Lower lobe of right lung (tissue), 2 donors: Measurements from ENCODE around the gene RAD18. TPM values are rescaled to one million over a fixed set of nuclear protein-coding genes. Genes with fewer than 3 reads are reported as not detected.

ENCODE experiments used
- ATAC-seq, 2 donors: fragments of 200-7000 bp; cut with Tn5 transposase; one replicate each; pipeline ENCODE4 v1.9.1; 2020 to 2022; ENCODE audit warnings: mild to moderate bottlenecking in 2 of 2, moderate library complexity in 2 of 2
- DNase-seq: peaks from one replicate; pipeline ENCODE4 v3.0.0-alpha.2; 2020
- H3K27ac ChIP-seq: fragments of 200-600 bp; one replicate; pipeline ENCODE4 v1.8.0; 2022
- H3K27me3 ChIP-seq: fragments of 200-600 bp; one replicate; pipeline ENCODE4 v1.8.0; 2022; ENCODE audit warnings: low read depth
- H3K36me3 ChIP-seq: fragments of 200-600 bp; one replicate; pipeline ENCODE4 v1.8.0; 2022; ENCODE audit warnings: mild to moderate bottlenecking
- H3K4me1 ChIP-seq: fragments of 200-600 bp; one replicate; pipeline ENCODE4 v1.8.0; 2022
- H3K4me3 ChIP-seq: fragments of 200-600 bp; one replicate; pipeline ENCODE4 v1.8.0; 2022; ENCODE audit warnings: mild to moderate bottlenecking
- H3K9me3 ChIP-seq: fragments of 200-600 bp; one replicate; pipeline ENCODE4 v1.8.0; 2022
- intact Hi-C: fragments of 100-400 bp; cut with DNase I; formaldehyde crosslinking; loops from one replicate; pipeline ENCODE4 v1.11.0; 2022
- total RNA-seq: library from RNA; stranded (reverse); fragmentation: NEBNext Ultra II Directional; extraction: Animal tissue kit (Norgen Biotek cat#: 25700); gene quantifications from one replicate; pipeline ENCODE4 v1.2.1, GENCODE V29; 2021
- TF ChIP-seq, protein P1 (sequence below): fragments of 200-600 bp; IDR thresholded peaks from one replicate; pipeline ENCODE4 v1.8.0; 2022; ENCODE audit warnings: antibody characterized with exemption, mild to moderate bottlenecking
- donor health status: DM: no; HTN: yes; CAD: no; lungs with severe emphysema.

Gene RAD18
- total RNA-seq, 1 donor from 2014 or later: 12.6 TPM

DNA sequence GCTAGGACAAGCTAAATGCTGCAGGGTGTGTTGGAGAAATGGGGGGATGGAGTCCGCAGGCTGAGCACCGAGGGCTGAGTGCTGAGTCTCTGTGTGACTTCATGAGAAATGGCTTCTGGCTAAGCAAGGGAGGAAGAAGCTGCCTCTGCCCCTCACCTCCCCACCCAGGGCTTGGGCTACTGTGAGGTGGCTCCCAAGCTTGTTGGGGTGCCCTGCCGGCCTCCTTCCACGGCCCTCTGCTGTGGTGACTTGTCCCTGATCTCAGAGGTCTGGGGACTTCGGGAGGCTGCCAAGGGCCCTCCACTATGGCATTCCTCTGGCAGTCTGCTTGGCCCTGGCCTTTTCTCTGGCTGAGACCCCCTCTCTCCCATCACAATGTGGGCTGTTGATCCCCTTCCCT, 30.1 kb upstream of the RAD18 start:
- no peaks in the 10 kb centered on the region for H3K36me3 ChIP-seq
- H3K4me1 ChIP-seq: peaks cover 7% of the 10 kb centered on the region
- H3K27me3 ChIP-seq: no peaks in the 10 kb centered on the region
- intact Hi-C loops: no loop called here
- DNase-seq (no peak), ATAC-seq (no peak)
- no peaks in the 10 kb centered on the region for H3K9me3 ChIP-seq
- H3K4me3 ChIP-seq: no peak overlapping the region
- TF ChIP-seq, protein P1, sequence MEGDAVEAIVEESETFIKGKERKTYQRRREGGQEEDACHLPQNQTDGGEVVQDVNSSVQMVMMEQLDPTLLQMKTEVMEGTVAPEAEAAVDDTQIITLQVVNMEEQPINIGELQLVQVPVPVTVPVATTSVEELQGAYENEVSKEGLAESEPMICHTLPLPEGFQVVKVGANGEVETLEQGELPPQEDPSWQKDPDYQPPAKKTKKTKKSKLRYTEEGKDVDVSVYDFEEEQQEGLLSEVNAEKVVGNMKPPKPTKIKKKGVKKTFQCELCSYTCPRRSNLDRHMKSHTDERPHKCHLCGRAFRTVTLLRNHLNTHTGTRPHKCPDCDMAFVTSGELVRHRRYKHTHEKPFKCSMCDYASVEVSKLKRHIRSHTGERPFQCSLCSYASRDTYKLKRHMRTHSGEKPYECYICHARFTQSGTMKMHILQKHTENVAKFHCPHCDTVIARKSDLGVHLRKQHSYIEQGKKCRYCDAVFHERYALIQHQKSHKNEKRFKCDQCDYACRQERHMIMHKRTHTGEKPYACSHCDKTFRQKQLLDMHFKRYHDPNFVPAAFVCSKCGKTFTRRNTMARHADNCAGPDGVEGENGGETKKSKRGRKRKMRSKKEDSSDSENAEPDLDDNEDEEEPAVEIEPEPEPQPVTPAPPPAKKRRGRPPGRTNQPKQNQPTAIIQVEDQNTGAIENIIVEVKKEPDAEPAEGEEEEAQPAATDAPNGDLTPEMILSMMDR: no peak
- no peak overlapping the region for H3K27ac ChIP-seq

DNA sequence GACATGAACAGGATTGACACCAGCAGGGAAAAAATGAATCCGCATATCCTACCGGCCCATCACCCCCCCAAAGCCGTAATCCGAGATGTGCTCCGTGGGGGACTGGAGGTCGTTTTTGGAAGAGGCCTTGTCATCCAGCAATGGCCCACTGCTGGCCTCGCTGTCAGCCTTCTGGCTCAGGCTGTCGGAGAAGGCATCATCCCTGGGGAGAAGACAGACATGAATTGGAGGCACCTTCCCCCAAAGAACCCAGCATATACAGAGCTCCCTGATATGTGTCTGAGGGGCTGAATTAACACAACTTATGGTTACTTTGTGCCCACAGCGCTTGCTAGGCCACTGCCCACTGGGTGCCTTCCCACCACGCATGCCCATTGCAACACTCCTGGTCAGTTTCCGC, 29.6 kb upstream of the RAD18 start:
- intact Hi-C loops: no loop called here
- ATAC-seq (no peak), DNase-seq (no peak)
- Histone ChIP-seq H3K4me3 (no peak overlapping the region), H3K27ac (no peak overlapping the region), H3K4me1 (peaks cover 7% of the 10 kb centered on the region), H3K27me3 (no peaks in the 10 kb centered on the region), H3K36me3 (no peaks in the 10 kb centered on the region), H3K9me3 (no peaks in the 10 kb centered on the region)
- TF ChIP-seq, protein P1: no peak

DNA sequence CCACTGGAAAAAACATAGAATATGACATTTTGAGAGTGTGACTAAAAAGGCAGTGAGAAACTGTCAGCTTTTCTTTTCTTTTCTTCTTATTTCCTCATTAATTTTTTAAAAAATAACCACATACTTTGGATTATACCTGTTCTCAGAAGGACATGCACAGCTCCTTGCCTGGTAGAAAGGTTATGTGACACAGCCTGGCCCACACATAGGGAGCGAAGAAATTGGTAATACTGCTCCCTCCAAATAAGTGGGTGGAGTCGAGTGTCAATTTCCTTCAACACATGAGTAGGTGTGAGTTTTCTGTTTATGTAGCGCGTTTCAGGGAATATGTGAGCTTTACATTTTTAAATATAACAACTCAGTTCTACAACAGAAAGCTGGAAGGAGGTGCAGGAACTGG, 28.9 kb upstream of the RAD18 start:
- TF ChIP-seq, protein P1: no peak
- intact Hi-C loops: no loop called here
- no peak overlapping the region for H3K4me3 ChIP-seq

DNA sequence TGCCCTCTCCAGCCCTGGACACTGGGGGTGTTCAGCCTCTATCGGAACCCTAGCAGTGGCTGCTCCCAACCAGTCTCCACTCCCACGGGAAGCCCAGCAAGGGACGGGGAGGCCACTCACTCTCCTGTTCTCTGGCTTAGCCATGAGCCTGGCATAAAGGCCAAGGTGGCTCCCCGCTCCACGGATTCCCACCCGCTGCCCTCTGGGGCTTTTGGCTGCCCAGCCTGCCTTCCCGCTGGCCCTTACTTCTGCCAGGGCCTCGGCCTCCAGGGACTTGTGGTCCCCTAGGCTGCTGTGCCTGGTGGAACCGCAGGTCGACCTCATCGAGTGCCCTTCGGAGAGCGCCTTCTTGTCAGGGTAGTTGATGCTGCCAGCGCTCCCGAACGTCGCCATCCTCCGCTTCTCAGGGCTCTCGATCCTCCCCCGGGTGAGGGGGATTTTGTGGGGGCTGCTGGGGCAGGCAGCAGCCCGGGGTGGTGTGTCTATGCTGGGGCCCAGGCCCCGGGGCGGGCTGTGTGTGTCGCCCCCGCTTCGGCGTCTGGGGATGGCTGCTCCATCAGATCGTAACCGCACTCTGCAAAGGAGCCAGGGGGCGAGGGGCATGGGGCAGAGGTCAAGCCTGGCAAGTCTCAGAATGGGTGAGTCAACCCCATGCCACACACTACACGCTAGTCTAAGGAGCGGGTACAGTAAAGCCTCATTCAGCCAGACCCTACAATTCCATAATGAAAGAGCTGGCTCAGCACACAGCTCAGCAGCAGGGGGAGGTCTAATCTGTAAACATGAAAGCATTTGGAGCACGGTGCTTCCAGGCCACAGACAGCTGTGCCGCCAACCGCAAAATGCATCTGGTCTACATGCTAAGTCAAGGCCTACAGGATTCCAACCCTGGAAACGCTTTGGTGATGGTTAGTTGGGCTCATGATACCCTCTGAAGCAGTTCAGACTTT, 27.3 kb upstream of the RAD18 start:
- TF ChIP-seq, protein P1: no peak
- no peaks in the 10 kb centered on the region for H3K9me3 ChIP-seq
- ATAC-seq: peak in 1 of 2 donors; percentile 5

More for the DNA sequence above, 28.9 kb upstream of the RAD18 start:
- DNase-seq (no peak), ATAC-seq (no peak)
- Histone ChIP-seq H3K27ac (no peak overlapping the region), H3K4me1 (peaks cover 5% of the 10 kb centered on the region), H3K36me3 (no peaks in the 10 kb centered on the region), H3K9me3 (no peaks in the 10 kb centered on the region), H3K27me3 (no peaks in the 10 kb centered on the region)

DNA sequence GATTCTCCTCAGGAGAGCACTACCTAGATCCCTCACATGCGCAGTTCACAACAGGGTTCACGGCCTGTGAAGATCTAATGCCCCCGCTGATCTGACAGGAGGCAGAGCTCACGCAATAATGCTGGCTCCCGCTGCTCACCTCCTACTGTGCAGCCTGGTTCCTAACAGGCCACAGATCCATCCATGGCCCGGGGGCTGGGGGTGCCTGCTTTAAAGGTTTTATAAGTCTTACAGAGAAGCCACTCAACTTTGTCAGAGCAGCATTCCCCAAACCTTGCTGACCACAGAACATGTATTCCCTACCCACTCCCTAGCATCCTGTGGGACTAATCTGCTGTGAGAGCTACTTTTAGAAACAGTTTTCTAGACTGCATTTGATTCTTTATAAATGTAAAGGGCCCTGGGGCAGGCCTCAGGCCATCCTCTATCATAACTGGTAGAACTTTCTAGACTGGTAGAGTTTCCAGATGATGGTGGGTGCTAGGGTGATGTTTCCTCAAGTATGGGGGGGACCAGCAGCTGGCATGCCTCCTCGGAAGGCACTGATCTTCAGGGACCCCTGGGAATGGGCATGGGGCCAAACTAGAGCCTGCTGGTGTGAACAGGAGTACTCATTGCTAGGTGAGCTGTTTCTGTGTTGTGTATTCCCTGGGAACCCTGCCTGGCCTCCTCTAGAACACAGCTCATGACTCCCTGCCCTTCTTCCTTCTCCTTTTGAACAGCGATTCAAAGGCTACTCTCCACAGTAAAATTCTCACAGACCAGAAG, 25.7 kb upstream of the RAD18 start:
- Histone ChIP-seq H3K36me3 (no peaks in the 10 kb centered on the region), H3K27ac (no peak overlapping the region), H3K9me3 (no peaks in the 10 kb centered on the region), H3K4me1 (no peaks in the 10 kb centered on the region), H3K27me3 (no peaks in the 10 kb centered on the region), H3K4me3 (no peak overlapping the region)
- DNase-seq (no peak), ATAC-seq (no peak)
- intact Hi-C loops: no loop called here
- TF ChIP-seq, protein P1: no peak

More for the DNA sequence above, 27.3 kb upstream of the RAD18 start:
- intact Hi-C loops: no loop called here
- Histone ChIP-seq H3K27me3 (no peaks in the 10 kb centered on the region), H3K4me1 (no peaks in the 10 kb centered on the region), H3K36me3 (no peaks in the 10 kb centered on the region), H3K27ac (no peak overlapping the region), H3K4me3 (no peak overlapping the region)
- DNase-seq: no peak
